Smooth muscle cell (in vitro differentiated cells): ENCODE results near the gene MFAP2. TPM values are rescaled to one million over a fixed set of nuclear protein-coding genes. Genes with fewer than 3 reads are reported as not detected.

Experiments
- DNase-seq: peaks from one replicate; lab custom pipeline; 2025; ENCODE audit not compliant: unreplicated experiment; lab: John Stamatoyannopoulos, UW
- H2AFZ ChIP-seq: fragments of 200-600 bp; sonication (generic); 2 replicates; pipeline ENCODE4 v1.6.0; 2016; ENCODE audit warnings: antibody characterized with exemption, low read depth, mild to moderate bottlenecking
- H3F3A ChIP-seq: fragments of 200-600 bp; sonication (generic); 2 replicates; pipeline ENCODE4 v1.6.0; 2017; ENCODE audit warnings: antibody characterized with exemption, low read depth
- H3K27ac ChIP-seq: fragments of 200-600 bp; sonication (generic); 2 replicates; pipeline ENCODE4 v1.5.1; 2016; ENCODE audit warnings: low read depth, mild to moderate bottlenecking
- H3K27me3 ChIP-seq: fragments of 200-600 bp; sonication (generic); 2 replicates; pipeline ENCODE4 v1.6.1; 2016; ENCODE audit warnings: low read depth, mild to moderate bottlenecking
- H3K36me3 ChIP-seq: fragments of 200-600 bp; sonication (generic); 2 replicates; pipeline ENCODE4 v1.5.1; 2016; ENCODE audit warnings: low read depth
- H3K4me1 ChIP-seq: fragments of 200-600 bp; sonication (generic); 2 replicates; pipeline ENCODE4 v1.5.1; 2016; ENCODE audit warnings: low read depth
- H3K4me2 ChIP-seq: fragments of 200-600 bp; sonication (generic); 2 replicates; pipeline ENCODE4 v1.6.0; 2016; ENCODE audit warnings: mild to moderate bottlenecking
- H3K4me3 ChIP-seq: fragments of 200-600 bp; sonication (generic); 2 replicates; pipeline ENCODE4 v1.5.1; 2016; ENCODE audit warnings: mild to moderate bottlenecking
- H3K79me2 ChIP-seq: fragments of 200-600 bp; sonication (generic); 2 replicates; pipeline ENCODE4 v1.6.0; 2016; ENCODE audit warnings: low read depth, mild to moderate bottlenecking
- H3K9ac ChIP-seq: fragments of 200-600 bp; sonication (generic); 2 replicates; pipeline ENCODE4 v1.6.0; 2016; ENCODE audit warnings: low read depth
- H3K9me3 ChIP-seq: fragments of 200-600 bp; sonication (generic); replicated peaks from 2 replicates; pipeline ENCODE4 v1.5.1; 2016; ENCODE audit warnings: low read depth
- H4K20me1 ChIP-seq: fragments of 200-600 bp; sonication (generic); 2 replicates; pipeline ENCODE4 v1.6.0; 2016; ENCODE audit warnings: low read depth
- WGBS: methylation state at CpG from one replicate; pipeline ENCODE4 v1.1.7; 2016; ENCODE audit warnings: low lambda C conversion rate; 5-methylcytosine and 5-hydroxymethylcytosine counted together
- polyA plus RNA-seq: library from polyadenylated mRNA; unstranded; fragments of >200 nt; fragmentation: Nextera tagmentation; extraction: Ambion mirVana; gene quantifications from 2 replicates; pipeline ENCODE4 v1.2.1, GENCODE V29; 2016
- total RNA-seq: library from RNA; depleted of rRNA; stranded (reverse); fragments of >200 nt; gene quantifications from 2 replicates; pipeline ENCODE4 v1.2.3, GENCODE V29; 2014
- TF ChIP-seq, protein P1 (sequence below): fragments of 200-600 bp; sonication (generic); IDR thresholded peaks from 2 replicates; pipeline ENCODE4 v1.5.1; 2017; ENCODE audit warnings: borderline replicate concordance, mild to moderate bottlenecking, antibody characterized with exemption; ENCODE audit not compliant: insufficient read depth, poor library complexity, severe bottlenecking

Gene MFAP2
- total and polyA plus RNA-seq, 2 experiments from 2014 or later = 325 to 885 TPM

DNA sequence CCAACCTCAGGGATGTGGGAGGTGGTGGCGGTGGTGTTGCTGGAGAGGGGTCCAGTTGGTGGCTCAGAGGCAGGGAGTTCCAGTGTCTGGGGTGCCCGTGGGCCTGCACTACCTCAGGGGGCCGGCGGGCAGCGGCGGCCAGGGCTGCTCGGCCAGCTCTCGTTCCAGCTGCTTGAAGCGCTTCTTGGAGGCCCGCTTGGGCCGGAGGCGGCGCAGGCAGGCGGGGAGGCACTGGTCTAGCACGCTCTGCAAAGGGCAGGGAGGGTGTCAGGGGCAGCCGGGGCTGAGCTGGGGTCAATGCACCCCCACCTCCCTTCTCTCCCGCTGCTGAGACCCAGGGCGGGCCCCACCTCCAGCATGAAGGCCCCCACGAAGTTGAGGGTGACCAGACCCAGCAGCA lies 5.7 kb upstream of the MFAP2 start:
- Histone ChIP-seq H3F3A (peaks cover 3% of the 10 kb centered on the region), H3K27me3 (no peaks in the 10 kb centered on the region)
- 100% methylated on average over 18 of the region's 19 CpGs for WGBS

DNA sequence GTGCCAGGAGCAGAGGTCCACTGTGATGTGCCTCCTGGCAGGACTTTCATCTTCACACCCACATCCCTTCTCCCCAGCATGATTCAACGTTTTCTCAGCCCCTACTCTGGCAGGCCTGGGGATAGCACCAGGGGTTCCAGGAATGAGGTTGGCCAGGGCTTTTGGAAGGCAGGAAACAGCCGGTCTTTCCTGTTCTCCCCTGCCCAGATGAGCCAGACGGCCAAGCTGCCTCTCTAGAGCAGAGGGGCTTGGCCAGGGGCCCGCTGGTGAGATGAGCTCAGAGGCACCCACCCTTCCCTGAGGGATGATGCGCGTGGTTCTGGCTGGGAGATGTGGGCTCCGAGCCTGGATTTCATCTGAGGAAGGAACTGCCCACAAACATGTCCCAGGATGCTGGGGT lies 4.3 kb upstream of the MFAP2 start:
- Histone ChIP-seq H3K4me1 (peaks cover 18% of the 10 kb centered on the region), H4K20me1 (peaks cover 2% of the 10 kb centered on the region), H3K9me3 (no peaks in the 10 kb centered on the region), H2AFZ (no peak overlapping the region), H3K27ac (peak overlapping the region; percentile 45), H3K36me3 (no peaks in the 10 kb centered on the region), H3F3A (peaks cover 3% of the 10 kb centered on the region), H3K27me3 (no peaks in the 10 kb centered on the region), H3K4me2 (no peak overlapping the region), H3K4me3 (no peak overlapping the region), H3K79me2 (peaks cover 3% of the 10 kb centered on the region), H3K9ac (no peak overlapping the region)
- no peak for DNase-seq
- TF ChIP-seq, protein P1, sequence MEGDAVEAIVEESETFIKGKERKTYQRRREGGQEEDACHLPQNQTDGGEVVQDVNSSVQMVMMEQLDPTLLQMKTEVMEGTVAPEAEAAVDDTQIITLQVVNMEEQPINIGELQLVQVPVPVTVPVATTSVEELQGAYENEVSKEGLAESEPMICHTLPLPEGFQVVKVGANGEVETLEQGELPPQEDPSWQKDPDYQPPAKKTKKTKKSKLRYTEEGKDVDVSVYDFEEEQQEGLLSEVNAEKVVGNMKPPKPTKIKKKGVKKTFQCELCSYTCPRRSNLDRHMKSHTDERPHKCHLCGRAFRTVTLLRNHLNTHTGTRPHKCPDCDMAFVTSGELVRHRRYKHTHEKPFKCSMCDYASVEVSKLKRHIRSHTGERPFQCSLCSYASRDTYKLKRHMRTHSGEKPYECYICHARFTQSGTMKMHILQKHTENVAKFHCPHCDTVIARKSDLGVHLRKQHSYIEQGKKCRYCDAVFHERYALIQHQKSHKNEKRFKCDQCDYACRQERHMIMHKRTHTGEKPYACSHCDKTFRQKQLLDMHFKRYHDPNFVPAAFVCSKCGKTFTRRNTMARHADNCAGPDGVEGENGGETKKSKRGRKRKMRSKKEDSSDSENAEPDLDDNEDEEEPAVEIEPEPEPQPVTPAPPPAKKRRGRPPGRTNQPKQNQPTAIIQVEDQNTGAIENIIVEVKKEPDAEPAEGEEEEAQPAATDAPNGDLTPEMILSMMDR = no peak
- WGBS = 24% methylated on average over 7 of the region's 7 CpGs

More for the DNA sequence above, 5.7 kb upstream of the MFAP2 start:
- Histone ChIP-seq H2AFZ (no peak overlapping the region), H3K36me3 (no peaks in the 10 kb centered on the region), H3K9ac (no peak overlapping the region), H3K4me2 (no peak overlapping the region), H3K27ac (no peak overlapping the region), H3K4me3 (no peak overlapping the region), H3K79me2 (no peaks in the 10 kb centered on the region), H3K4me1 (peaks cover 17% of the 10 kb centered on the region), H3K9me3 (no peaks in the 10 kb centered on the region), H4K20me1 (no peaks in the 10 kb centered on the region)
- DNase-seq = no peak
- TF ChIP-seq, protein P1 = no peak

DNA sequence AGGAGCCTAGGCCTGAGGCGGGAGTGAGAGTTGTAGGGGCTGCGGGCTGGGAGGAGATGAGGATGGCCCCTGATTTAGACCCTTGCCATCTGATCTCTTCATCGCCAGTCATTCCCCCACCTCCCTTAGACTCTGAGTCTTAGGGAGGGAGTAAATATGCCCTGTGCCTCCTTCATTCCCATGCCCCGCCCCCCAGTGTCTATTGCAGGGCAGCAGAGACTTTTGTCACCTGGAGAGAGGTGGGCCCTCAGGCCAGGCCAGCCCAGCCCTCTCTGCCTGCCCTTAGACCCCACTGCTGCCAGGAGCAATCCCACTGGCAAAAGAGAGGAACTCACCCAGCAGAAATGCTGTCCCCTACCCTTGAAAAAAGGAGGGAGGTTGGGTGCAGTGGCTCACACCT lies 3.2 kb upstream of the MFAP2 start:
- H3K79me2 ChIP-seq = peaks cover 14% of the 10 kb centered on the region
- H2AFZ ChIP-seq = no peak overlapping the region
- H3F3A ChIP-seq = peaks cover 3% of the 10 kb centered on the region
- no peak overlapping the region for H3K4me3 ChIP-seq
- TF ChIP-seq, protein P1 = no peak
- H3K9ac ChIP-seq = no peak overlapping the region
- no peak overlapping the region for H3K4me2 ChIP-seq
- H3K4me1 ChIP-seq = peaks cover 28% of the 10 kb centered on the region
- H3K27me3 ChIP-seq = no peaks in the 10 kb centered on the region
- DNase-seq = no peak
- no peaks in the 10 kb centered on the region for H3K9me3 ChIP-seq
- H4K20me1 ChIP-seq = peaks cover 12% of the 10 kb centered on the region
- 95% methylated on average over 4 of the region's 4 CpGs for WGBS
- no peaks in the 10 kb centered on the region for H3K36me3 ChIP-seq
- H3K27ac ChIP-seq = no peak overlapping the region

DNA sequence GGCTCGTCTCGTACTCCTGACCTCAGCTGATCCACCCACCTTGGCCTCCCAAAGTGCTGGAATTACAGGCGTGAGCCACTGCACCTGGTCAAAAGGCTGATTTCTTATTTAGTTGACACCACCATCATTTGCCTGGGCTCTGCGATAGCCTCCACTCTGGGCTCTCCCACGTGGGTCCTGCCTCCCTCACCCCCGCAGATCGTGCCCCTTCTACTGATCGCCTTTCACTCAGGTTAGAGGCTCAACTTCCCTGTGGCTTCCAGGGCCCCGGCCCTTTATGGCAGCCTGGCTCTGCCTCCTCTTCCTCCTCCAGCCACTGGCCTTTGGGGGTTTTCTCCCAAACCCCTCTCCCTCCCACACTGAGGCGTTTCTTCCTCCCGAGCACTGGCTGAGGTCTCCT lies 2.5 kb upstream of the MFAP2 start:
- 82% methylated on average over 11 of the region's 11 CpGs for WGBS
- H4K20me1 ChIP-seq = peaks cover 20% of the 10 kb centered on the region
- no peak for DNase-seq
- H3K4me2 ChIP-seq = no peak overlapping the region
- H2AFZ ChIP-seq = no peak overlapping the region
- TF ChIP-seq, protein P1 = no peak
- H3K27me3 ChIP-seq = no peaks in the 10 kb centered on the region
- peaks cover 3% of the 10 kb centered on the region for H3F3A ChIP-seq
- no peaks in the 10 kb centered on the region for H3K9me3 ChIP-seq
- peaks cover 30% of the 10 kb centered on the region for H3K4me1 ChIP-seq
- H3K36me3 ChIP-seq = no peaks in the 10 kb centered on the region
- H3K4me3 ChIP-seq = no peak overlapping the region
- H3K9ac ChIP-seq = no peak overlapping the region
- H3K79me2 ChIP-seq = peaks cover 21% of the 10 kb centered on the region
- H3K27ac ChIP-seq = no peak overlapping the region
